Activated T-helper 1 cell treated with anti-CD3 and anti-CD28 coated beads, Interleukin-12 subunit alpha, Interleukin-12 subunit beta, Interleukin-2, Interleukin-4 antibody, amounts not matched to agents 30 ng/mL and 10 ng/mL and 1 ng/mL, durations not matched to agents 14 hours and 24 hours and 36 hours (primary cell): Measurements from ENCODE around the gene FAM83F. TPM values are rescaled to one million over a fixed set of nuclear protein-coding genes. Genes with fewer than 3 reads are reported as not detected.

Source experiments
- DNase-seq: peaks from one replicate; pipeline ENCODE4 v3.0.0; 2021; ENCODE audit warnings: low spot score
- H3K27ac Mint-ChIP-seq: one replicate; pipeline ENCODE4 v1.8.0; 2021; ENCODE audit warnings: mild to moderate bottlenecking, mixed read lengths
- H3K27me3 Mint-ChIP-seq: one replicate; pipeline ENCODE4 v1.8.0; 2022; ENCODE audit warnings: mild to moderate bottlenecking, moderate library complexity, mixed read lengths; ENCODE audit not compliant: insufficient read depth
- H3K36me3 Mint-ChIP-seq: one replicate; pipeline ENCODE4 v1.8.0; 2021; ENCODE audit warnings: low read depth, mixed read lengths
- H3K4me1 Mint-ChIP-seq: one replicate; pipeline ENCODE4 v1.8.0; 2021; ENCODE audit warnings: low read depth, mixed read lengths
- H3K4me3 Mint-ChIP-seq: one replicate; pipeline ENCODE4 v1.8.0; 2021; ENCODE audit warnings: mild to moderate bottlenecking, moderate library complexity, mixed read lengths
- H3K9me3 Mint-ChIP-seq: one replicate; pipeline ENCODE4 v1.8.0; 2021; ENCODE audit warnings: mixed read lengths
- intact Hi-C: fragments of 100-400 bp; cut with micrococcal nuclease; formaldehyde crosslinking; loops from one replicate; pipeline ENCODE4 v1.15.1; 2024
- total RNA-seq: library from RNA; stranded (reverse); gene quantifications from 2 replicates; pipeline ENCODE4 v1.2.3, GENCODE V29; 2022

The FAM83F gene
- total RNA-seq, 1 donor from 2014 or later: 0.39 TPM

DNA sequence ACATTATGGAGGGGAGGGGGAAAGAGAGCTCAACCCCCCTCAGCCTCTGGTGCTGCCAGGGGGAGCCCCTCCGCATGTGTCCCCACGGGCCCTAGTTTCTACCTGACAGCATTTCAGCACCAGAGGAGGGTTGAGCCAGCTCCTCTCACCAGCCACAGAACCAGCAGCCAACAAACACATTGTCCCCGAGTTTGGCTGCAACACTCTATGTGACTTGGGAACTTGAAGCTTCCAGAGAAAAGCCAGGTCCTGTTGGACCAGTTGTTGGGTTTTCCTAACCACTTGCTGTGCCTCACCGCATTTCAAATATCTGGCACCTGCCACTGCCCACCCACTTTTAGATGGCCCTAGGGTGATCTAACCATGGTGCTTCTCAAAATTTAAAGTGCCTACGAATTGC is 21.1 kb upstream of the FAM83F start:
- intact Hi-C loops: no loop called here
- peaks cover 44% of the 10 kb centered on the region for H3K36me3 Mint-ChIP-seq
- no peak overlapping the region for H3K27ac Mint-ChIP-seq
- no peaks in the 10 kb centered on the region for H3K9me3 Mint-ChIP-seq
- no peaks in the 10 kb centered on the region for H3K4me1 Mint-ChIP-seq
- H3K27me3 Mint-ChIP-seq: no peaks in the 10 kb centered on the region
- no peak overlapping the region for H3K4me3 Mint-ChIP-seq
- DNase-seq: no peak

DNA sequence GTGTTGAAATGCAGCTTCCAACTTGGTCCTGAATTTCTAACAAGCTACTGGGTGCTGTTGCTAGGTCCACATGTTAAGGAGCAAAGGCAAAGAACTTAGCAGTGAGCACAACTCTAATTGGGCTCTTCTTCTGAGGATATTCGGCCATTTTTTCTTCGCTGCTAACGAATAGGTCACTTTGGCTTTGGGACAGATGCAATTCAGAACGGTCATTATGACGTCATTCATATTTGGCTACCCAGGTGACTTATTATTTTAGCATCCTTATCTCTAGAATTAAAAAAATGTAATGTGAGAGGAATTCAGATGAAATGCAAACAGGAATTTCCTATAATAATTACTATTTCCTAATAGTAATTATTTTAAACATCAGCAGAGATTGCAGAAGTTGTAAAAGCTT is 20.7 kb upstream of the FAM83F start:
- Mint-ChIP-seq H3K9me3 (no peaks in the 10 kb centered on the region), H3K36me3 (peaks cover 42% of the 10 kb centered on the region), H3K4me1 (no peaks in the 10 kb centered on the region), H3K27ac (no peak overlapping the region), H3K27me3 (no peaks in the 10 kb centered on the region), H3K4me3 (no peak overlapping the region)
- intact Hi-C loops: no loop called here
- no peak for DNase-seq

GRCh38 chr22:39979048-39979447 is 15.7 kb upstream of the FAM83F start:
- DNase-seq: no peak
- Mint-ChIP-seq H3K27ac (no peak overlapping the region), H3K27me3 (no peaks in the 10 kb centered on the region), H3K9me3 (no peaks in the 10 kb centered on the region), H3K36me3 (peaks cover 19% of the 10 kb centered on the region), H3K4me1 (peaks cover 6% of the 10 kb centered on the region), H3K4me3 (no peak overlapping the region)
- intact Hi-C loops: no loop called here

DNA sequence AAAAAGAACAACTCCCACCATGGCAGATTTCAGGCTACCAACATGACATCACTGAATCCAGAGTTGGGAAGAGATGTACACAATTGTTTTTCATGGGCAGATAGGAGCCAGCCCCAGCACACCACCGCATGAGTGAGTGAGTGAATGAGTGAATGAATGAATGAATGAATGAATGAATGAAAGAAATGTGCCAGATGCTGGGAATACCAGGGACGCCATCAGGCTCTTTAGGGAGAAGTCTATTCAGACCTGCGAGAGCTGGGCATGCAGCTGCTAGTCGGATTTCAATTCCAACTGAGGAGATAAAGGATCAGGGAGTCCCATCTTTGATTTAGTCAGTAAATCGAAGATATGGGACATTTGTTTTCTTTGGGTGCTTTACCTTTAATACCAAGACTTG is 15.3 kb upstream of the FAM83F start:
- H3K27me3 Mint-ChIP-seq: no peaks in the 10 kb centered on the region
- no peak overlapping the region for H3K4me3 Mint-ChIP-seq
- no peak for DNase-seq
- H3K36me3 Mint-ChIP-seq: peaks cover 19% of the 10 kb centered on the region
- intact Hi-C loops: no loop called here
- H3K27ac Mint-ChIP-seq: no peak overlapping the region
- no peaks in the 10 kb centered on the region for H3K9me3 Mint-ChIP-seq
- peaks cover 6% of the 10 kb centered on the region for H3K4me1 Mint-ChIP-seq

DNA sequence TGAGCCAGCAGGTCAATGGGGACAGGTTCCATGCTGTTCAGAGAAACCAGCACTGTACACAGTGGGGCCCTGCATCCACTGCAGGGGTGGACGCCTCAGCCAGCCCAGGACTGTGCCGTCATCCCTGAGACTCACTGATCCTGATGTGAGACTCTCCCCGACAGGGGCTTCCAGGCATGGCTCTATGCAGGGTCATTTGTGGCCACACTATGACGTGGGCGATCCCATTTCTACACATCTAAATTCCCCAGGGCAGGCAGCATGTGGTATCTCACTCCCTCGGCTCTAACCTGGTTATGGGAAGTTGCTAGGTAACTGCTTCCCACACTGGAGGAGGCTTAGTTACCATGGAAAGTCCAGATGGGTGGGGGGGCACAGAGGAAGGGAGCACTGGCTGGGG is 14.2 kb upstream of the FAM83F start:
- H3K9me3 Mint-ChIP-seq: no peaks in the 10 kb centered on the region
- H3K27me3 Mint-ChIP-seq: no peaks in the 10 kb centered on the region
- no peak for DNase-seq
- intact Hi-C loops: no loop called here
- H3K27ac Mint-ChIP-seq: no peak overlapping the region
- peaks cover 14% of the 10 kb centered on the region for H3K36me3 Mint-ChIP-seq
- H3K4me3 Mint-ChIP-seq: no peak overlapping the region
- H3K4me1 Mint-ChIP-seq: peaks cover 6% of the 10 kb centered on the region

DNA sequence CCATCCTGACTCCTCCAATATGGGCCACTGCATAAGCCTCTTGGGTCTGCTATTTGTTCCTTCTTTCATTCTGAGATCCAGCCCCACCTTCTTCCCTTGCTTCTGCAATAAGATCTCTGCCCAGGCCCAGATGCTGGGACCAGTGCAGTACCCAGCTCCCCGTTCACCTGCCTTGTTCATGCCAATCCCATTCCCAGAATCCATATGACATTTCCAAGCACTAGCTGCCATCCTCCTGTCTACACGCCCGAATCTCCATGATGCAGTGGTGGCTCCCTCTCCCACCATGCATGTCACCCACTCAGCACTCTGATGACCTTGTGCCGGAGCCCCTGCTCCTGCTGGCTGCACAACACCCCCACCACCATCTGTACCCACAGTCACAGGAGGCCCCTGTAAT is 11.4 kb upstream of the FAM83F start:
- Mint-ChIP-seq H3K36me3 (peaks cover 4% of the 10 kb centered on the region), H3K4me1 (peaks cover 6% of the 10 kb centered on the region), H3K27me3 (no peaks in the 10 kb centered on the region), H3K9me3 (no peaks in the 10 kb centered on the region), H3K27ac (no peak overlapping the region), H3K4me3 (no peak overlapping the region)
- no peak for DNase-seq
- intact Hi-C loops: no loop called here

DNA sequence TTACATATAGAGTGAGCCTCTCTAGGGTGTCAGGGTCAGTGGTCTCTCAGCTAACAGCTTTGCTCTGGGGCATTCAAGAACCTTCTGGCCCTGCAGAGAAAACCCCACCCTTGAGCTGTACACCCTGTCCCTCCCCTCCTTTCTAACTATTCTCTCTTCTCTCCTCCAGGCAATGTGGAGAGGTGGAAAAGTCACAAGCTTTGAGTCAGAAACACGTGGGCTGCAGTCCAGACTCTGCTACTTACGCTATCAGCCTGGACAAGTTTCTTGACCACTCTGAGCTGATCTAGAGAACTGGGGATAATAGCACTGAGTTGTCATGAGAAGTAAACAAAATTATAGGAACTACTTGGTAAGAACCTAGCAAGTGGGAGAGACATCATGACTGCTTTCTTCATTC is 10.7 kb upstream of the FAM83F start:
- H3K9me3 Mint-ChIP-seq: no peaks in the 10 kb centered on the region
- intact Hi-C loops: no loop called here
- no peak overlapping the region for H3K4me3 Mint-ChIP-seq
- peaks cover 6% of the 10 kb centered on the region for H3K4me1 Mint-ChIP-seq
- H3K36me3 Mint-ChIP-seq: peaks cover 3% of the 10 kb centered on the region
- no peaks in the 10 kb centered on the region for H3K27me3 Mint-ChIP-seq
- no peak overlapping the region for H3K27ac Mint-ChIP-seq
- no peak for DNase-seq

- intact Hi-C loops: no loop called here
- DNase-seq: no peak
- no peaks in the 10 kb centered on the region for H3K27me3 Mint-ChIP-seq
- peaks cover 6% of the 10 kb centered on the region for H3K4me1 Mint-ChIP-seq
- no peak overlapping the region for H3K4me3 Mint-ChIP-seq
- no peaks in the 10 kb centered on the region for H3K9me3 Mint-ChIP-seq
- H3K27ac Mint-ChIP-seq: no peak overlapping the region
- H3K36me3 Mint-ChIP-seq: peaks cover 2% of the 10 kb centered on the region
Measured at GRCh38 chr22:39984746-39985145, 10.0 kb upstream of the FAM83F start.

DNA sequence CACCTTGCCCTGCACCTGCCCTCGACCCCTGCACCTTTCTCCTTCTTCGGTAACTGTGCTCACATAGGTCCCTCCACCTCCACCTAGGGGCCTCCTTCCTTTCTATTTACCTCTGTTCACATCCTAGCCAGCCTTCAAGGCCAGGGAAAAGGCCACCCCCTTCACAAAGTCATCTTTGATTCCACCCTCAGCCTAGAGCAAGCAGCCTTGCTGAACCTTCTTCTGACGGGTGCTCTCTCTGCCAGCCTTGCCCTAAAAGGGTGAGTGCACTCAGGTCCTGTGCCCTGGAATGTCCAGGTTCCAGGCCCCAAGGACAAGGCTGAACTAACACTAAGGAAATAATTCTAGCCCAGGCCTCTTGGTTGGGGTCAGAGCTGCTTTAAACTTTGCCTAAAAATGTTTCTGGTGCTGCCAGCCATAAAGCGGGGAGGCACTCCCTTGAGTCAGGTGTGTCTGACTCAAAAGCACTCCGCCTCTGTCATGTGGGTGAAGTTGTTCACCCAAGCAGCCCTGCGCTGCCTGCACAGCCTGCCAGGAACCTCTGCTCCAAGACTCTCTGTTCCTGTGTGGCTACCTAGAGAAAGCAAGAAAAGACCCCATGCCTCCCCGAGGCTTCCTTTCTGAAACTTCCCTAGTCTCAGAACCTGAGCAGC is 9.2 kb upstream of the FAM83F start:
- no peaks in the 10 kb centered on the region for H3K36me3 Mint-ChIP-seq

DNA sequence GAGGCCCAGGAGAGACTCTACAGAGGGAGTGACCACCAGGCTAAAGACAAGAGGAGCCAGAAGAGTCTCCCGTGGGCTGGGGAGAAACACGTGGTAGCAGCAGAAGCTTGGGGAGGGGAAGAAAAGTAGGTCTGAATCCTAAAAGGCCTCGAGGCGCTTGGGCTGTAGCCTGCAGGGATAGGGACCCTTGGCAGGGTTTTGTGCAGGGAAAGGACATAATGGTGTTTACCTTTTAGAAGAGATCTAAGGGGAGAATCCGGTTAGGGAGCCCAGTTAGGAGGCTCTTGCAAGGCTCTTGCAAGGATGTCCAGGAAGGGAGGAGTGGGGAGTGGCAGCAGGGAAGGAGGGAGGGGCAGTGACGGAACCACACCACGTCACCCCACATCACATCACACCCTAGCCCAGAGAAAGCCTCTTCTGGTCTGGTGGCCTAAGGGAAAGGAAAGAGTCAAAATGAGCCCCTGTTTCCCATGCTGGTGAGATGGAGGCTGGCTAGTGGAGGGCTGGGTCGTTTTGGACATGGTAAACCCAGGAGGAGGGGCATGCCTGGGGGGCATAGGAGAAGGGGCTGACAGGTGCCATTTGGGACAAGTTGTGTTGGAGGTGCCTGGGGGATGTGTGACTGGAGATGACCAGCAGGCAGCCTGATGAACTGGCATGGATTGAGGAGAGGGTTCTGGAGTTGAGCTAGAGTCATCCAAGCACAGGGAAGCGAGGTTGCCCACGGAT is 6.2 kb upstream of the FAM83F start:
- Mint-ChIP-seq H3K36me3 (no peaks in the 10 kb centered on the region), H3K27me3 (peaks cover 19% of the 10 kb centered on the region), H3K9me3 (no peaks in the 10 kb centered on the region), H3K4me3 (no peak overlapping the region), H3K4me1 (no peaks in the 10 kb centered on the region), H3K27ac (no peak overlapping the region)
- no peak for DNase-seq
- intact Hi-C loops: no loop called here

More for the DNA sequence above, 9.2 kb upstream of the FAM83F start:
- H3K9me3 Mint-ChIP-seq: no peaks in the 10 kb centered on the region
- H3K27me3 Mint-ChIP-seq: no peaks in the 10 kb centered on the region
- H3K27ac Mint-ChIP-seq: no peak overlapping the region
- H3K4me1 Mint-ChIP-seq: no peaks in the 10 kb centered on the region
- DNase-seq: no peak
- H3K4me3 Mint-ChIP-seq: no peak overlapping the region
- intact Hi-C loops: no loop called here

- intact Hi-C loops: loop anchor here (5.0 kb wide), 1 partner anchor 52 kb away; no protein-coding TSS in a partner anchor
- Mint-ChIP-seq H3K4me1 (peaks cover 7% of the 10 kb centered on the region), H3K36me3 (no peaks in the 10 kb centered on the region), H3K27ac (no peak overlapping the region), H3K27me3 (peaks cover 27% of the 10 kb centered on the region), H3K9me3 (no peaks in the 10 kb centered on the region), H3K4me3 (no peak overlapping the region)
- no peak for DNase-seq
Measured at GRCh38 chr22:39989633-39990032, 5.1 kb upstream of the FAM83F start.

- intact Hi-C loops: loop anchor here (5.0 kb wide), 1 partner anchor 53 kb away; no protein-coding TSS in a partner anchor
- DNase-seq: no peak
- Mint-ChIP-seq H3K4me3 (no peak overlapping the region), H3K27me3 (peaks cover 27% of the 10 kb centered on the region), H3K9me3 (no peaks in the 10 kb centered on the region), H3K27ac (no peak overlapping the region), H3K4me1 (peaks cover 7% of the 10 kb centered on the region), H3K36me3 (no peaks in the 10 kb centered on the region)
Measured at GRCh38 chr22:39990686-39991085, 4.1 kb upstream of the FAM83F start.

- Mint-ChIP-seq H3K4me3 (no peak overlapping the region), H3K27me3 (peaks cover 32% of the 10 kb centered on the region), H3K27ac (no peak overlapping the region), H3K36me3 (no peaks in the 10 kb centered on the region), H3K4me1 (peaks cover 7% of the 10 kb centered on the region), H3K9me3 (no peaks in the 10 kb centered on the region)
- DNase-seq: no peak
- intact Hi-C loops: loop anchor here (5.0 kb wide), 1 partner anchor 54 kb away; no protein-coding TSS in a partner anchor
Measured at GRCh38 chr22:39991159-39991860, 3.4 kb upstream of the FAM83F start.
